ENCODE results near the gene KLHL29. TPM values are rescaled to one million over a fixed set of nuclear protein-coding genes. Genes with fewer than 3 reads are reported as not detected.

The KLHL29 gene
- total RNA-seq, 1 experiment from 2014 or later = 2.6 TPM

GRCh38 chr2:23380562-23381065 lies 4.4 kb upstream of the KLHL29 start:
- BruUV-seq (replicated peaks) = TSS peak; percentile 26
- H3K9me3 ChIP-seq (ENCODE audit: low read length) = no peaks in the 10 kb centered on the region
- DNase-seq (peak; percentile 29), ATAC-seq (no peak)
- H3K79me2 ChIP-seq (ENCODE audit: low read length) = no peaks in the 10 kb centered on the region
- no peaks in the 10 kb centered on the region for H3K27me3 ChIP-seq (ENCODE audit: low read length)
- peak overlapping the region; percentile 86 for H3K4me2 ChIP-seq (ENCODE audit: low read length)
- peak overlapping the region; percentile 84 for H2AFZ ChIP-seq (ENCODE audit: low read length)
- no peak for TF ChIP-seq CTCF (conservative IDR thresholded peaks at IDR 0.05; ENCODE audit: low read depth, low read length)
- H3K36me3 ChIP-seq (ENCODE audit: low read depth, low read length) = no peaks in the 10 kb centered on the region
- H3K4me3 ChIP-seq (ENCODE audit: low read length) = peak overlapping the region; percentile 63
- no peaks in the 10 kb centered on the region for H3K9me2 ChIP-seq (replicated peaks; ENCODE audit: low read length)
- H3K27ac ChIP-seq (ENCODE audit: low read length) = peak overlapping the region; percentile 48
- H3K9ac ChIP-seq (ENCODE audit: low read length) = peak overlapping the region; percentile 31; the same call in 1 of the 2 replicates
- no peaks in the 10 kb centered on the region for H4K20me1 ChIP-seq (ENCODE audit: low read length)
- CTCF ChIA-PET = no interaction called here
- H3K4me1 ChIP-seq (ENCODE audit: insufficient read depth, low read length) = peaks cover 23% of the 10 kb centered on the region
- H3F3A ChIP-seq (ENCODE audit: low read length, unreplicated experiment) = peaks cover 4% of the 10 kb centered on the region
- POLR2A ChIA-PET (ENCODE audit: unreplicated experiment) = no interaction called here
- intact Hi-C loops (cut with micrococcal nuclease) = no loop called here

- Histone ChIP-seq H3K4me1 (ENCODE audit: insufficient read depth, low read length) (peaks cover 23% of the 10 kb centered on the region), H3K9me3 (ENCODE audit: low read length) (no peaks in the 10 kb centered on the region), H4K20me1 (ENCODE audit: low read length) (no peaks in the 10 kb centered on the region), H3K27ac (ENCODE audit: low read length) (peak overlapping the region; percentile 48), H3K4me3 (ENCODE audit: low read length) (peak overlapping the region; percentile 63), H3K36me3 (ENCODE audit: low read depth, low read length) (no peaks in the 10 kb centered on the region), H3K9ac (ENCODE audit: low read length) (peak overlapping the region; percentile 31; the same call in 1 of the 2 replicates), H3K27me3 (ENCODE audit: low read length) (peaks cover 3% of the 10 kb centered on the region), H3K9me2 (replicated peaks; ENCODE audit: low read length) (no peaks in the 10 kb centered on the region), H3F3A (ENCODE audit: low read length, unreplicated experiment) (peaks cover 4% of the 10 kb centered on the region), H3K79me2 (ENCODE audit: low read length) (no peaks in the 10 kb centered on the region), H3K4me2 (ENCODE audit: low read length) (peak overlapping the region; percentile 86), H2AFZ (ENCODE audit: low read length) (peak overlapping the region; percentile 84)
- no TSS peak for BruUV-seq (replicated peaks)
- intact Hi-C loops (cut with micrococcal nuclease) = no loop called here
- CTCF ChIA-PET = no interaction called here
- POLR2A ChIA-PET (ENCODE audit: unreplicated experiment) = no interaction called here
- DNase-seq (peak; percentile 90), ATAC-seq (peak; percentile 6; the same call in 1 of the 2 replicates)
- no peak for TF ChIP-seq EZH2 (IDR thresholded peaks at IDR 0.05; ENCODE audit: low read length, unreplicated experiment)
- no peak for TF ChIP-seq EZH2phosphoT487 (IDR thresholded peaks at IDR 0.05; ENCODE audit: borderline replicate concordance, low read length)
- TF ChIP-seq CTCF (conservative IDR thresholded peaks at IDR 0.05; ENCODE audit: low read depth, low read length) = no peak
These were observed 3.9 kb upstream of the KLHL29 start for GRCh38 chr2:23381084-23381483.

GRCh38 chr2:23381485-23381884 lies 3.5 kb upstream of the KLHL29 start:
- CTCF ChIA-PET = no interaction called here

More at GRCh38 chr2:23381485-23381884, 3.5 kb upstream of the KLHL29 start:
- Histone ChIP-seq H3K36me3 (ENCODE audit: low read depth, low read length) (no peaks in the 10 kb centered on the region), H3K9ac (ENCODE audit: low read length) (no peak overlapping the region), H3K9me2 (replicated peaks; ENCODE audit: low read length) (no peaks in the 10 kb centered on the region), H3K9me3 (ENCODE audit: low read length) (no peaks in the 10 kb centered on the region), H3K4me2 (ENCODE audit: low read length) (peak overlapping the region; percentile 86; the same call in 1 of the 2 replicates), H3F3A (ENCODE audit: low read length, unreplicated experiment) (peaks cover 4% of the 10 kb centered on the region), H4K20me1 (ENCODE audit: low read length) (no peaks in the 10 kb centered on the region), H3K4me3 (ENCODE audit: low read length) (no peak overlapping the region), H2AFZ (ENCODE audit: low read length) (no peak overlapping the region), H3K79me2 (ENCODE audit: low read length) (no peaks in the 10 kb centered on the region), H3K27me3 (ENCODE audit: low read length) (peaks cover 7% of the 10 kb centered on the region), H3K4me1 (ENCODE audit: insufficient read depth, low read length) (peaks cover 23% of the 10 kb centered on the region), H3K27ac (ENCODE audit: low read length) (no peak overlapping the region)
- POLR2A ChIA-PET (ENCODE audit: unreplicated experiment) = no interaction called here
- intact Hi-C loops (cut with micrococcal nuclease) = no loop called here
- DNase-seq = peak; percentile 8
- BruUV-seq (replicated peaks) = no TSS peak
- TF ChIP-seq CTCF (conservative IDR thresholded peaks at IDR 0.05; ENCODE audit: low read depth, low read length) = no peak
- no peak for TF ChIP-seq EZH2phosphoT487 (IDR thresholded peaks at IDR 0.05; ENCODE audit: borderline replicate concordance, low read length)
- TF ChIP-seq EZH2 (IDR thresholded peaks at IDR 0.05; ENCODE audit: low read length, unreplicated experiment) = no peak
- no peak for ATAC-seq
